ENCODE measurements around the gene SLC8A1. TPM values are rescaled to one million over a fixed set of nuclear protein-coding genes. Genes with fewer than 3 reads are reported as not detected.

Gene SLC8A1
- total and polyA plus RNA-seq, 8 donors: 0.31 to 105 (median 14.0) TPM

DNA sequence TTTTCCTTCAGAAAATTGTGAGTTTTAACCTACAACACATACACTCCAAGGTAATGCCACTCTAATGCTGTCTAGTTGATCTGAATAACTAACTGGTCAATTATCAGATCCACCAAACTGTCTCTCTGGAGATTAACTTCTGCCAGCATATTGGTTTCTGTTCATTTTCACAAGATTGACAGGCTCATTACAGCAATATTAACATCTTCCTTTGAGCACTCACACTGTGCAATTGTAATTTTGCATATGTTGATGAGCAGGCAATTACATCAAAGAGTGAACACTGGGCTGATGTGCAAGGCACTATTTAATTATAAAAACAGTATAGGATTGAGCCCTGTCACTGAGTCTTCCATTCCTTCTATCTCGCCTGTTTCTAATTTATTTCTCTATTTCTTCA, 197.3 kb downstream of the SLC8A1 start:
- Histone ChIP-seq H3K36me3 (no peaks in the 10 kb centered on the region), H3K4me1 (peaks cover 0 to 10% (median 3%) of the 10 kb centered on the region in 4 donors), H3K4me3 (no peak overlapping the region), H3K27ac (no peak overlapping the region), H3K27me3 (no peaks in the 10 kb centered on the region), H3K9me3 (no peaks in the 10 kb centered on the region)
- TF ChIP-seq EP300 (IDR thresholded peaks at IDR 0.05) (no peak), POLR2AphosphoS5 (IDR thresholded peaks at IDR 0.05) (no peak), POLR2A (IDR thresholded peaks at IDR 0.05) (no peak)
- TF ChIP-seq, protein P1, sequence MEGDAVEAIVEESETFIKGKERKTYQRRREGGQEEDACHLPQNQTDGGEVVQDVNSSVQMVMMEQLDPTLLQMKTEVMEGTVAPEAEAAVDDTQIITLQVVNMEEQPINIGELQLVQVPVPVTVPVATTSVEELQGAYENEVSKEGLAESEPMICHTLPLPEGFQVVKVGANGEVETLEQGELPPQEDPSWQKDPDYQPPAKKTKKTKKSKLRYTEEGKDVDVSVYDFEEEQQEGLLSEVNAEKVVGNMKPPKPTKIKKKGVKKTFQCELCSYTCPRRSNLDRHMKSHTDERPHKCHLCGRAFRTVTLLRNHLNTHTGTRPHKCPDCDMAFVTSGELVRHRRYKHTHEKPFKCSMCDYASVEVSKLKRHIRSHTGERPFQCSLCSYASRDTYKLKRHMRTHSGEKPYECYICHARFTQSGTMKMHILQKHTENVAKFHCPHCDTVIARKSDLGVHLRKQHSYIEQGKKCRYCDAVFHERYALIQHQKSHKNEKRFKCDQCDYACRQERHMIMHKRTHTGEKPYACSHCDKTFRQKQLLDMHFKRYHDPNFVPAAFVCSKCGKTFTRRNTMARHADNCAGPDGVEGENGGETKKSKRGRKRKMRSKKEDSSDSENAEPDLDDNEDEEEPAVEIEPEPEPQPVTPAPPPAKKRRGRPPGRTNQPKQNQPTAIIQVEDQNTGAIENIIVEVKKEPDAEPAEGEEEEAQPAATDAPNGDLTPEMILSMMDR (IDR thresholded peaks at IDR 0.05): no peak
- intact Hi-C loops (cut with DNase I; ENCODE audit: low total_unique reads): no loop called here
- 89 to 100% (median 93%) methylated on average over 1 of the region's 1 CpG for WGBS, 5 donors
- DNase-seq: no peak

DNA sequence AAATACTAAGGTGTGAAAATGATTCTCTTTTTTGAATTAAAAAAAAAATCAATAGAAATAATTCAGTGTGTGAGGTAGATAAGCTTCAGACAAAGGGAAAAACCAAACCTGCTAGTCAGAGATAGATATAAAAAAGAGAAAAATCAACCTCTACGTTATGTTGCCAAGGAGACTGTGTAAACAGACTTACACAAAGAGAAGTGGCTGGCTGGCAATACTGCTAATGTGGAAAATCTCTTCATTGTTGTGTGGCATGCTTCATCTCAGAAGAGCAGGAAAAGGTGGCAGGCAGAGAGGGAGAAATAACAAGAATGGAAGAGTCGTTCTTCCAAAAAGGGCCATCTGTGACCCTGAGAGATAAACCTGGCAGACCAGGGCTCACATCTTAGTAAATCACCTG, 200.8 kb downstream of the SLC8A1 start:
- Histone ChIP-seq H3K4me1 (peaks cover 0 to 10% (median 3%) of the 10 kb centered on the region in 4 donors), H3K4me3 (no peak overlapping the region), H3K36me3 (no peaks in the 10 kb centered on the region), H3K27me3 (no peaks in the 10 kb centered on the region), H3K27ac (peak overlapping the region in 2 of 5 donors; percentile 3 to 21), H3K9me3 (no peaks in the 10 kb centered on the region)
- 15 to 28% (median 20%) methylated on average over 2 of the region's 2 CpGs for WGBS, 5 donors
- intact Hi-C loops (cut with DNase I; ENCODE audit: low total_unique reads): no loop called here
- TF ChIP-seq POLR2A (IDR thresholded peaks at IDR 0.05) (no peak), POLR2AphosphoS5 (IDR thresholded peaks at IDR 0.05) (peak in 1 of 3 donors; percentile 17), EP300 (IDR thresholded peaks at IDR 0.05) (no peak)
- TF ChIP-seq, protein P1 (IDR thresholded peaks at IDR 0.05): no peak
- DNase-seq: peak in 1 of 2 donors; percentile 91

DNA sequence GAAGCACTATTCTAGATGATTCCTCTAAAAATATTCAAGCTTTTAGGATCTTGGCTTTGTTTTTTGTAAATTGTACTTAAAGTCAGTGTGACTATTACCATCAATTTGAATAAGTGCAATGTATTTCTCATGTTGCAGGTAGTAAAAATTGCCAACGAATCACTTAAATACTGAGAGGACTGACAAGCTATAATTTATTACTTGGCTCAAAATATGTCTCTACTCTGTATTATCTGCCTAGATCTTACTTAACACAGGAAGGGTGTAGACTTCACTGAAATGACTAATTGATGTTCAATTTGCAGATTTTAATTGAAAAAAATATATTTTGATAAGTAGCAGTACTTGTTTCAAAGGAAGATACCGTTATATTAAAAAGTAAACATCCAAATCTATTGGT, 202.3 kb downstream of the SLC8A1 start:
- Histone ChIP-seq H3K27ac (no peak overlapping the region), H3K4me1 (peaks cover 0 to 16% (median 5%) of the 10 kb centered on the region in 4 donors), H3K36me3 (no peaks in the 10 kb centered on the region), H3K4me3 (no peak overlapping the region), H3K27me3 (no peaks in the 10 kb centered on the region), H3K9me3 (no peaks in the 10 kb centered on the region)
- DNase-seq: no peak
- intact Hi-C loops (cut with DNase I; ENCODE audit: low total_unique reads): no loop called here
- no peak for TF ChIP-seq EP300 (IDR thresholded peaks at IDR 0.05)
- TF ChIP-seq POLR2AphosphoS5 (IDR thresholded peaks at IDR 0.05): no peak
- no peak for TF ChIP-seq POLR2A (IDR thresholded peaks at IDR 0.05)
- TF ChIP-seq, protein P1 (IDR thresholded peaks at IDR 0.05): no peak
- 48 to 57% (median 50%) methylated on average over 2 of the region's 2 CpGs for WGBS, 5 donors

DNA sequence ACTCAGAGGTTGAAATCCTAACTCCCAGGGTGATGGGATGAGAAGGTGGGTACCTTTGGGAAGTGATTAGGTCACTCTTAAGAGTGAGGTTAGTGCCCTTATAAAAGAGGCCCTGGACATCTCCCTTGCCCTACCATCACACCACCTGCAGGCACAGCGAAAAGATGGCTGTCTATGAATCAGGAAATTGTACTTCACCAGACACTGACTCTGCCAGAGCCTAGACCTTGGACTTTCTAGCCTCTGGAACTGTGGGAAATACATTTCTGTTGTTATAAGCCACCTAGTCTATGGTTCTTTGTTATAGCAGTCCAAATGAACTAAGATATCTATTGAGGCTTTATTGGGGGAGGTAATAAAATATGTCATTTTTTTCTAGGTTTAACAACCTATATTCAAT, 203.6 kb downstream of the SLC8A1 start:
- Histone ChIP-seq H3K4me1 (peaks cover 0 to 26% (median 10%) of the 10 kb centered on the region in 4 donors), H3K27me3 (no peaks in the 10 kb centered on the region), H3K36me3 (no peaks in the 10 kb centered on the region), H3K27ac (no peak overlapping the region), H3K4me3 (no peak overlapping the region), H3K9me3 (no peaks in the 10 kb centered on the region)
- intact Hi-C loops (cut with DNase I; ENCODE audit: low total_unique reads): no loop called here
- TF ChIP-seq, protein P1 (IDR thresholded peaks at IDR 0.05): no peak
- no peak for TF ChIP-seq POLR2AphosphoS5 (IDR thresholded peaks at IDR 0.05)
- TF ChIP-seq EP300 (IDR thresholded peaks at IDR 0.05): no peak
- no peak for TF ChIP-seq POLR2A (IDR thresholded peaks at IDR 0.05)
- no peak for DNase-seq
- WGBS, 5 donors: 86 to 94% (median 89%) methylated on average over 1 of the region's 1 CpG
